Parathyroid adenoma (tissue), 2 donors: ENCODE results near the gene ADGRD2.

Experiments used
- H2AFZ ChIP-seq: fragments of 300-600 bp; sonication (generic); one replicate; pipeline ENCODE4 v1.7.0; 2017; ENCODE audit warnings: antibody characterized with exemption, mild to moderate bottlenecking
- H3K27ac ChIP-seq: fragments of 300-600 bp; sonication (generic); one replicate; pipeline ENCODE4 v1.7.0; 2017
- H3K27me3 ChIP-seq: fragments of 300-600 bp; sonication (generic); one replicate; pipeline ENCODE4 v1.7.0; 2017; ENCODE audit warnings: low read length; ENCODE audit not compliant: control insufficient read depth, insufficient read depth
- H3K36me3 ChIP-seq: fragments of 300-600 bp; sonication (generic); one replicate; pipeline ENCODE4 v1.7.0; 2017; ENCODE audit warnings: low read length; ENCODE audit not compliant: control insufficient read depth, insufficient read depth
- H3K4me1 ChIP-seq: fragments of 300-600 bp; sonication (generic); one replicate; pipeline ENCODE4 v1.7.0; 2017; ENCODE audit warnings: control low read depth
- H3K4me2 ChIP-seq: fragments of 300-600 bp; sonication (generic); one replicate; pipeline ENCODE4 v1.7.0; 2017; ENCODE audit warnings: low read length
- H3K4me3 ChIP-seq: fragments of 300-600 bp; sonication (generic); one replicate; pipeline ENCODE4 v1.7.0; 2017; ENCODE audit warnings: low read depth, low read length
- H3K79me2 ChIP-seq: fragments of 300-600 bp; sonication (generic); one replicate; pipeline ENCODE4 v1.7.0; 2017; ENCODE audit warnings: control low read depth
- H3K9ac ChIP-seq: fragments of 300-600 bp; sonication (generic); one replicate; pipeline ENCODE4 v1.7.0; 2017; ENCODE audit warnings: mild to moderate bottlenecking
- H3K9me3 ChIP-seq: fragments of 300-600 bp; sonication (generic); one replicate; pipeline ENCODE4 v1.7.0; 2017; ENCODE audit warnings: low read length; ENCODE audit not compliant: control insufficient read depth
- CTCF ChIP-seq: fragments of 300-600 bp; sonication (generic); IDR thresholded peaks from one replicate; pipeline ENCODE4 v1.7.0; 2017; ENCODE audit warnings: antibody characterized with exemption, mild to moderate bottlenecking
- donor health status: primary hyperparathyroidism.

ADGRD2 gene

GRCh38 chr9:124454296-124454695 lies 4.0 kb downstream of the ADGRD2 start:
- Histone ChIP-seq H3K36me3 (no peaks in the 10 kb centered on the region), H2AFZ (no peak overlapping the region), H3K27ac (no peak overlapping the region), H3K4me3 (no peak overlapping the region), H3K4me2 (no peak overlapping the region), H3K4me1 (no peaks in the 10 kb centered on the region), H3K27me3 (no peaks in the 10 kb centered on the region), H3K9me3 (no peaks in the 10 kb centered on the region), H3K79me2 (no peaks in the 10 kb centered on the region), H3K9ac (no peak overlapping the region)
- TF ChIP-seq CTCF, result no peak

GRCh38 chr9:124454791-124455443 lies 4.7 kb downstream of the ADGRD2 start:
- TF ChIP-seq CTCF, result no peak
- Histone ChIP-seq H3K27me3 (no peaks in the 10 kb centered on the region), H3K4me3 (no peak overlapping the region), H3K27ac (no peak overlapping the region), H3K4me2 (no peak overlapping the region), H3K4me1 (no peaks in the 10 kb centered on the region), H3K9me3 (no peaks in the 10 kb centered on the region), H3K79me2 (no peaks in the 10 kb centered on the region), H3K9ac (no peak overlapping the region), H3K36me3 (no peaks in the 10 kb centered on the region), H2AFZ (no peak overlapping the region)

GRCh38 chr9:124455820-124456219 lies 5.6 kb downstream of the ADGRD2 start:
- no peak overlapping the region for H3K9ac ChIP-seq
- H3K4me3 ChIP-seq, result no peak overlapping the region
- H3K4me1 ChIP-seq, result no peaks in the 10 kb centered on the region
- H3K27ac ChIP-seq, result no peak overlapping the region
- H2AFZ ChIP-seq, result no peak overlapping the region
- no peaks in the 10 kb centered on the region for H3K79me2 ChIP-seq
- H3K27me3 ChIP-seq, result no peaks in the 10 kb centered on the region
- H3K36me3 ChIP-seq, result no peaks in the 10 kb centered on the region
- no peak for TF ChIP-seq CTCF
- H3K9me3 ChIP-seq, result no peaks in the 10 kb centered on the region
- H3K4me2 ChIP-seq, result no peak overlapping the region

- no peak overlapping the region for H3K4me3 ChIP-seq
- TF ChIP-seq CTCF, result no peak
- no peak overlapping the region for H3K27ac ChIP-seq
- H3K9ac ChIP-seq, result no peak overlapping the region
- no peak overlapping the region for H2AFZ ChIP-seq
- no peak overlapping the region for H3K4me2 ChIP-seq
- no peaks in the 10 kb centered on the region for H3K9me3 ChIP-seq
- H3K27me3 ChIP-seq, result no peaks in the 10 kb centered on the region
- H3K36me3 ChIP-seq, result no peaks in the 10 kb centered on the region
- H3K4me1 ChIP-seq, result no peaks in the 10 kb centered on the region
- no peaks in the 10 kb centered on the region for H3K79me2 ChIP-seq
These were observed 6.3 kb downstream of the ADGRD2 start for GRCh38 chr9:124456341-124457078.
